HFFc6 (cell line): ENCODE data around the gene MYO1D. TPM values are rescaled to one million over a fixed set of nuclear protein-coding genes. Genes with fewer than 3 reads are reported as not detected.
"Not testable (repeated sequence)": the region's sequence is repeated elsewhere in the genome, so short reads cannot be mapped to it uniquely, and the experiment has no call there.

ENCODE experiments used
- DNase-seq: peaks from one replicate; pipeline ENCODE4 v3.0.0-alpha.2; 2018
- H3K27ac Mint-ChIP-seq: 2 replicates; pipeline ENCODE4 v1.8.0; 2020; ENCODE audit warnings: mild to moderate bottlenecking, mixed read lengths
- H3K27me3 Mint-ChIP-seq: 2 replicates; pipeline ENCODE4 v1.8.0; 2021; ENCODE audit warnings: mild to moderate bottlenecking, moderate library complexity, mixed read lengths; ENCODE audit not compliant: insufficient read depth
- H3K36me3 Mint-ChIP-seq: 2 replicates; pipeline ENCODE4 v1.8.0; 2021; ENCODE audit warnings: low read depth, mixed read lengths
- H3K4me1 Mint-ChIP-seq: 2 replicates; pipeline ENCODE4 v1.8.0; 2020; ENCODE audit warnings: low read depth, mixed read lengths
- H3K4me3 Mint-ChIP-seq: 2 replicates; pipeline ENCODE4 v1.8.0; 2020; ENCODE audit warnings: mild to moderate bottlenecking, moderate library complexity, mixed read lengths
- H3K9me3 Mint-ChIP-seq: 2 replicates; pipeline ENCODE4 v1.8.0; 2020; ENCODE audit warnings: mild to moderate bottlenecking, mixed read lengths
- total RNA-seq, 6 experiments: library from RNA; stranded (reverse); fragmentation: NEBNext Ultra II Directional; extraction: Animal tissue kit (Norgen Biotek cat#: 25700); gene quantifications; 2 replicates in 1 of 6; 3 replicates in 5 of 6; pipeline ENCODE4 v1.2.3, GENCODE V29; 2021
- TF ChIP-seq, protein P1 (sequence below): fragments of 200-600 bp; sonication (generic); IDR thresholded peaks from 2 replicates; pipeline ENCODE4 v1.5.0; 2021; ENCODE audit warnings: antibody characterized with exemption, mild to moderate bottlenecking

MYO1D gene
- total RNA-seq, 6 experiments from 2014 or later, result 3.8 to 28.8 (median 4.8) TPM

DNA sequence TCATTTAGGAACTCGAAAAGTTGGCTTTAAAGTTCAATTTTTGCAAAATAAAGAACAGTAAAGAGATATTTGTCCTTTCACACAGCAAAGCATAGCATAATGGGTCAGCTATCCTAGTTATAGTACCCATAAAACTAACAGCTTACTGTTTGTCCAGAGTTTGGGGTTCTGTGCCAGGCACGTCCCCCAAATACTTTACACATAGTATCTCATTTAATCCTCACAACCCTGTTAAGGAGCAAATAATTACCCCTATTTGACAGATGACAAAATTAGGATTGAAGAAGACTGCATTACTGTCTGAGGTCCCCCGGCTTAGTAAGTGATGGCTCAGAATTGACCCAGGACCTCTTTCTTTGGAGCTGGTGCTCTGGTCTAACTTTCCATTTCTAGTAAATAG, 52.6 kb downstream of the MYO1D start:
- TF ChIP-seq, protein P1, sequence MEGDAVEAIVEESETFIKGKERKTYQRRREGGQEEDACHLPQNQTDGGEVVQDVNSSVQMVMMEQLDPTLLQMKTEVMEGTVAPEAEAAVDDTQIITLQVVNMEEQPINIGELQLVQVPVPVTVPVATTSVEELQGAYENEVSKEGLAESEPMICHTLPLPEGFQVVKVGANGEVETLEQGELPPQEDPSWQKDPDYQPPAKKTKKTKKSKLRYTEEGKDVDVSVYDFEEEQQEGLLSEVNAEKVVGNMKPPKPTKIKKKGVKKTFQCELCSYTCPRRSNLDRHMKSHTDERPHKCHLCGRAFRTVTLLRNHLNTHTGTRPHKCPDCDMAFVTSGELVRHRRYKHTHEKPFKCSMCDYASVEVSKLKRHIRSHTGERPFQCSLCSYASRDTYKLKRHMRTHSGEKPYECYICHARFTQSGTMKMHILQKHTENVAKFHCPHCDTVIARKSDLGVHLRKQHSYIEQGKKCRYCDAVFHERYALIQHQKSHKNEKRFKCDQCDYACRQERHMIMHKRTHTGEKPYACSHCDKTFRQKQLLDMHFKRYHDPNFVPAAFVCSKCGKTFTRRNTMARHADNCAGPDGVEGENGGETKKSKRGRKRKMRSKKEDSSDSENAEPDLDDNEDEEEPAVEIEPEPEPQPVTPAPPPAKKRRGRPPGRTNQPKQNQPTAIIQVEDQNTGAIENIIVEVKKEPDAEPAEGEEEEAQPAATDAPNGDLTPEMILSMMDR, result no peak
- Mint-ChIP-seq H3K4me1 (peaks cover 20% of the 10 kb centered on the region; the same call in 1 of the 2 replicates), H3K27ac (no peak overlapping the region), H3K4me3 (no peak overlapping the region), H3K36me3 (no peaks in the 10 kb centered on the region), H3K9me3 (no peaks in the 10 kb centered on the region), H3K27me3 (peaks cover 2% of the 10 kb centered on the region)
- no peak for DNase-seq

DNA sequence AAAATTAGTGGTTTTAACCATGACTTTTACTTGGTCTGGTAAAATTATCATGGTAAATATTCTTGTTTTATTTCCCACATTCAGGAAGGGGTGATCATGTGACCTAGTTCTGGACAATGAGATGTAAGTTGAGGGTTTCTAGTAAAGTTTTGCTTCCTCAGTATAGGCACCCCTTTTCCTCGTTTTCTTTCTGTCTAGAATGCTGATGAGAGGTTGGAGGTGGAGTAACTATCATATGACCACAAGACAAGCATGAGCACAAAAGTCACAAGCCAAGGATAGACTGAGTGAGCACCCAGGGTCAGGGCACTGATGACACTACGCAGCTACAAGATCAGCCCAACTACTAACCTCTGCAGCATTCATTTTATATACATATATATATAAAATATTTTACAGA, 53.9 kb downstream of the MYO1D start:
- no peak for DNase-seq
- peaks cover 2% of the 10 kb centered on the region for H3K27me3 Mint-ChIP-seq
- peak overlapping the region; percentile 36; the same call in 1 of the 2 replicates for H3K4me3 Mint-ChIP-seq
- TF ChIP-seq, protein P1, result no peak
- H3K4me1 Mint-ChIP-seq, result peaks cover 18% of the 10 kb centered on the region; the same call in 1 of the 2 replicates
- no peaks in the 10 kb centered on the region for H3K36me3 Mint-ChIP-seq
- no peak overlapping the region for H3K27ac Mint-ChIP-seq
- no peaks in the 10 kb centered on the region for H3K9me3 Mint-ChIP-seq

DNA sequence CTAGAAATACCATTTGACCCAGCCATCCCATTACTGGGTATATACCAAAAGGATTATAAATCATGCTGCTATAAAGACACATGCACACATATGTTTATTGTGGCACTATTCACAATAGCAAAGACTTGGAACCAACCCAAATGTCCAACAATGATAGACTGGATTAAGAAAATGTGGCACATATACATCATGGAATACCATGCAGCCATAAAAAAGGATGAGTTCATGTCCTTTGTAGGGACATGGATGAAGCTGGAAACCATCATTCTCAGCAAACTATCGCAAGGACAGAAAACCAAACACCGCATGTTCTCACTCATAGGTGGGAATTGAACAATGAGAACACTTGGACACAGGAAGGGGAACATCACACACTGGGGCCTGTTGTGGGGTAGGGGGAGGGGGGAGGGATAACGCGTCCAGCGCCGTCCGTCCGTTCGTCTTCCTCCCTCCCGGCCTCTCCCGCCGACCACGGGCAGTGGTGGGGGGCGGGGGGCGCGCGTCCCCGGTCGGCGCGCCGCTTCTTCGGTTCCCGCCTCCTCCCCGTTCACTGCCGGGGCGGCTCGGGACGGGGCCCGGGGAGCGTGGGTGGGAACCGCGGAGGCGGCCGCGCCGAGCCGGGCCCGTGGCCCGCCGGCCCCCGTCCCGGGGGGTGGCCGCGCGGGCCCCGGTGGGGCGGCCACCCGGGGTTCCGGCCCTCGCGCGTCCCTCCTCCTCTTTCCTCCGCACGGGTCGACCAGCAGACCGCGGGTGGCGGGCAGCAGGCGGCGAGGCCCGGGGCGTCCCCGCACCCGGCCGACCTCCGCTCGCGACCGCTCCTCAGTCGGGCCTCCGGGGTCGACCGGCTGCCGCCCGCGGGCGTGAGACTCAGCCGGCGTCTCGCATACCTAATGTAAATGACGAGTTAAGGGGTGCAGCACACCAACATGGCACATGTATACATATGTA, 54.7 kb downstream of the MYO1D start:
- H3K9me3 Mint-ChIP-seq, H3K27me3 Mint-ChIP-seq, H3K4me3 Mint-ChIP-seq, DNase-seq, H3K27ac Mint-ChIP-seq, H3K36me3 Mint-ChIP-seq: not testable (repeated sequence)
- H3K4me1 Mint-ChIP-seq, result peaks cover 11% of the 10 kb centered on the region; the same call in 1 of the 2 replicates

DNA sequence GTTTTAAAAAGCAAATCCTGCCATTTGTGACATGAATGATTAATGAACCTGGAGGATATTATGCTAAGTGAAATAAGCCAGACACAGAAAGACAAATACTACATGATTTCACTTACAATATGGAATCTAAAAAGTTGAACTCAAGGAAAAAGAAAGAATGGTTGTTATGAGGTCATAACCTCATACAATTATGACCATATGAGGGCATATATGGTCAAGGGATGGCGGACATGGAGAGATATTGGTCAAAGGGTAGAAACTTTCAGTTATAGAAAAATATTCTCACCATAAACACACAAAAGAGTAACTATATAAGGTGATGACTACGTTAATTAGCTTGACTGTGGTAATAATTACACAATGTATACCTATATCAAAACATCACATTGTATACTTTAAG, 56.5 kb downstream of the MYO1D start:
- H3K36me3 Mint-ChIP-seq, result no peaks in the 10 kb centered on the region
- peaks cover 6% of the 10 kb centered on the region; the same call in 1 of the 2 replicates for H3K4me1 Mint-ChIP-seq
- no peaks in the 10 kb centered on the region for H3K27me3 Mint-ChIP-seq
- no peaks in the 10 kb centered on the region for H3K9me3 Mint-ChIP-seq
- no peak overlapping the region for H3K4me3 Mint-ChIP-seq
- no peak for DNase-seq
- H3K27ac Mint-ChIP-seq, result no peak overlapping the region
- TF ChIP-seq, protein P1, result no peak

DNA sequence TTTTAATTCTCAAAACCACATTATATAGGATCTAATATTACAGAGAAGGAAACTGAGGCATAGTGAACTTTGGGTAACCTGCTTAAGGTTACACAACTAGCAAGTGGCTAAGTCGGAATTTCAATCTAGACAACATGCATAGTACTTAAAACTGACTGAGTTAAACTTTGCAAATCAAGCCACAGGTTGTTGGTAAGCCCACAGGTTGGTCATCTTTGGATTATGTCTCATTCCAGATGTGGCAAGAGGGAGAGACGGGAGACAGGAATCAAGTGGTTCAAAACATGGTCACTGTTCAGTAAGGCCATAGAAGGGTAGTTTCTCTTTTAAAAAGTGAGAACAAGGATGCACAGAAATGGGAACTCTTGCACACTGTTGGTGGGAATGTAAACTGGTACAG, 57.1 kb downstream of the MYO1D start:
- Mint-ChIP-seq H3K4me3 (no peak overlapping the region), H3K9me3 (no peaks in the 10 kb centered on the region), H3K36me3 (no peaks in the 10 kb centered on the region), H3K4me1 (peaks cover 6% of the 10 kb centered on the region; the same call in 1 of the 2 replicates), H3K27me3 (no peaks in the 10 kb centered on the region), H3K27ac (no peak overlapping the region)
- DNase-seq, result no peak
- TF ChIP-seq, protein P1, result no peak

DNA sequence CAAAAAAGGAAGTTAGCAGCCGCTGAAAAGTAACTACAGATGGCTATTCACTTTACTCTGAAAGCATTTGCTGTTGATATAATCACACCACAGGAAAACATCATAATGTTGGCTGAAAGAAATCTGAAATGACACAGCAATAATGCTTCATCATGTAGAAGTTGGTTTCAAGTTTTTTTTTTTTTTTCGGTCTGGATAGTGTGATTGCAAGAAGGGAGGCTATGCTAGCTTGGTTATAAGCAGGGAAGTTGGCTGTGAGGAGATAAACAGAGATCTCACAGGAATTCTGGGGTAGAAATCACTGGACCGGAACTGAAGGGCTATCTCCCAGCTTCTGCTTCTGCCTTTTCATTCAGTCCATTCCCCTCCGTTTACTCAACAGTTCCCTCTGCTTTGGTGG, 57.9 kb downstream of the MYO1D start:
- TF ChIP-seq, protein P1, result no peak
- H3K27ac Mint-ChIP-seq, result peak overlapping the region; percentile 30; the same call in 1 of the 2 replicates
- no peak overlapping the region for H3K4me3 Mint-ChIP-seq
- peaks cover 6% of the 10 kb centered on the region; the same call in 1 of the 2 replicates for H3K4me1 Mint-ChIP-seq
- no peaks in the 10 kb centered on the region for H3K27me3 Mint-ChIP-seq
- no peaks in the 10 kb centered on the region for H3K9me3 Mint-ChIP-seq
- H3K36me3 Mint-ChIP-seq, result no peaks in the 10 kb centered on the region
- no peak for DNase-seq
